ENCODE results near the gene AKAP7.
"Not testable (repeated sequence)": the region's sequence is repeated elsewhere in the genome, so short reads cannot be mapped to it uniquely, and the experiment has no call there.

The AKAP7 gene

GRCh38 chr6:131135244-131136020 is at the start of gene AKAP7:
Gene AKAP7 (plus strand): TSS chr6:131135467. CDS start chr6:131135764, 297 bp downstream.
- peak; percentile 87 for DNase-seq (ENCODE audit: low read depth, low spot score)

- not testable (repeated sequence) for DNase-seq (ENCODE audit: low read depth, low spot score)
Observed at GRCh38 chr6:131090339-131090738, 44.9 kb upstream of the AKAP7 start.

GRCh38 chr6:131091944-131092343 is 43.3 kb upstream of the AKAP7 start:
- DNase-seq (ENCODE audit: low read depth, low spot score): not testable (repeated sequence)

- no peak for DNase-seq (ENCODE audit: low read depth, low spot score)
Observed at GRCh38 chr6:131093334-131093733, 41.9 kb upstream of the AKAP7 start.

GRCh38 chr6:131096786-131097185 is 38.5 kb upstream of the AKAP7 start:
- DNase-seq (ENCODE audit: low read depth, low spot score): no peak

GRCh38 chr6:131101911-131102680 is 33.2 kb upstream of the AKAP7 start:
- peak; percentile 47 for DNase-seq (ENCODE audit: low read depth, low spot score)

- peak; percentile 60 for DNase-seq (ENCODE audit: low read depth, low spot score)
Observed at GRCh38 chr6:131103296-131103695, 32.0 kb upstream of the AKAP7 start.

- DNase-seq (ENCODE audit: low read depth, low spot score): no peak
Observed at GRCh38 chr6:131103901-131104300, 31.4 kb upstream of the AKAP7 start.

GRCh38 chr6:131107151-131107550 is 28.1 kb upstream of the AKAP7 start:
- DNase-seq (ENCODE audit: low read depth, low spot score): peak; percentile 55

GRCh38 chr6:131112249-131112648 is 23.0 kb upstream of the AKAP7 start:
- no peak for DNase-seq (ENCODE audit: low read depth, low spot score)

- DNase-seq (ENCODE audit: low read depth, low spot score): no peak
Observed at GRCh38 chr6:131115651-131116050, 19.6 kb upstream of the AKAP7 start.

GRCh38 chr6:131116321-131116720 is 18.9 kb upstream of the AKAP7 start:
- DNase-seq (ENCODE audit: low read depth, low spot score): no peak

GRCh38 chr6:131116755-131117360 is 18.4 kb upstream of the AKAP7 start:
- peak; percentile 50 for DNase-seq (ENCODE audit: low read depth, low spot score)

GRCh38 chr6:131117878-131118277 is 17.4 kb upstream of the AKAP7 start:
- no peak for DNase-seq (ENCODE audit: low read depth, low spot score)

GRCh38 chr6:131122007-131122406 is 13.3 kb upstream of the AKAP7 start:
- no peak for DNase-seq (ENCODE audit: low read depth, low spot score)

GRCh38 chr6:131122516-131122915 is 12.8 kb upstream of the AKAP7 start:
- DNase-seq (ENCODE audit: low read depth, low spot score): no peak

- no peak for DNase-seq (ENCODE audit: low read depth, low spot score)
Observed at GRCh38 chr6:131124336-131125071, 10.8 kb upstream of the AKAP7 start.

GRCh38 chr6:131125431-131125830 is 9.8 kb upstream of the AKAP7 start:
- no peak for DNase-seq (ENCODE audit: low read depth, low spot score)

GRCh38 chr6:131129689-131130553 is 5.3 kb upstream of the AKAP7 start:
- no peak for DNase-seq (ENCODE audit: low read depth, low spot score)

- DNase-seq (ENCODE audit: low read depth, low spot score): no peak
Observed at GRCh38 chr6:131130554-131130940, 4.7 kb upstream of the AKAP7 start.

GRCh38 chr6:131132360-131132759 is 2.9 kb upstream of the AKAP7 start:
- DNase-seq (ENCODE audit: low read depth, low spot score): no peak

All from astrocyte of the hippocampus (primary cell).